ENCODE results near the gene TMEM126B. TPM values are rescaled to one million over a fixed set of nuclear protein-coding genes. Genes with fewer than 3 reads are reported as not detected.
"Not testable (repeated sequence)": the region's sequence is repeated elsewhere in the genome, so short reads cannot be mapped to it uniquely, and the experiment has no call there.

Gene TMEM126B
- total RNA-seq, 1 donor from 2014 or later = 49.6 TPM

- H3K27ac ChIP-seq = no peak overlapping the region
Measured at GRCh38 chr11:85652786-85653447, 24.5 kb downstream of the TMEM126B start.

GRCh38 chr11:85654343-85654742, 25.9 kb downstream of the TMEM126B start:
- H3K27me3 ChIP-seq (ENCODE audit: low read depth); H3K4me3 ChIP-seq; ATAC-seq; H3K9me3 ChIP-seq; H3K27ac ChIP-seq; DNase-seq; intact Hi-C loops (cut with DNase I): not testable (repeated sequence)
- peaks cover 69% of the 10 kb centered on the region for H3K36me3 ChIP-seq
- H3K4me1 ChIP-seq = peaks cover 20% of the 10 kb centered on the region

More at GRCh38 chr11:85652786-85653447, 24.5 kb downstream of the TMEM126B start:
- DNase-seq (no peak), ATAC-seq (no peak)
- TF ChIP-seq CTCF (IDR thresholded peaks at IDR 0.05) = no peak
- Histone ChIP-seq H3K27me3 (ENCODE audit: low read depth) (no peaks in the 10 kb centered on the region), H3K4me1 (peaks cover 23% of the 10 kb centered on the region), H3K36me3 (peaks cover 61% of the 10 kb centered on the region), H3K9me3 (no peaks in the 10 kb centered on the region), H3K4me3 (no peak overlapping the region)
- intact Hi-C loops (cut with DNase I) = no loop called here

GRCh38 chr11:85656777-85657176, 28.4 kb downstream of the TMEM126B start:
- no peak overlapping the region for H3K27ac ChIP-seq
- DNase-seq = no peak
- H3K27me3 ChIP-seq (ENCODE audit: low read depth) = no peaks in the 10 kb centered on the region
- TF ChIP-seq CTCF (IDR thresholded peaks at IDR 0.05) = no peak
- H3K4me3 ChIP-seq = no peak overlapping the region
- intact Hi-C loops (cut with DNase I) = no loop called here
- peaks cover 83% of the 10 kb centered on the region for H3K36me3 ChIP-seq
- no peak for ATAC-seq
- H3K9me3 ChIP-seq = no peaks in the 10 kb centered on the region
- peaks cover 38% of the 10 kb centered on the region for H3K4me1 ChIP-seq

GRCh38 chr11:85658180-85658579, 29.8 kb downstream of the TMEM126B start:
- intact Hi-C loops (cut with DNase I) = no loop called here
- H3K27ac ChIP-seq = no peak overlapping the region
- peaks cover 92% of the 10 kb centered on the region for H3K36me3 ChIP-seq
- no peak for DNase-seq
- TF ChIP-seq CTCF (IDR thresholded peaks at IDR 0.05) = no peak
- H3K27me3 ChIP-seq (ENCODE audit: low read depth) = no peaks in the 10 kb centered on the region
- no peak overlapping the region for H3K4me3 ChIP-seq
- peaks cover 52% of the 10 kb centered on the region for H3K4me1 ChIP-seq
- no peak for ATAC-seq
- H3K9me3 ChIP-seq = no peaks in the 10 kb centered on the region

GRCh38 chr11:85661972-85662664, 33.7 kb downstream of the TMEM126B start:
- peaks cover 52% of the 10 kb centered on the region for H3K36me3 ChIP-seq
- no peaks in the 10 kb centered on the region for H3K9me3 ChIP-seq
- DNase-seq = no peak
- H3K27ac ChIP-seq = no peak overlapping the region
- ATAC-seq = no peak
- H3K4me3 ChIP-seq = peak overlapping the region; percentile 93
- intact Hi-C loops (cut with DNase I) = no loop called here
- no peak for TF ChIP-seq CTCF (IDR thresholded peaks at IDR 0.05)
- H3K4me1 ChIP-seq = peaks cover 58% of the 10 kb centered on the region
- no peaks in the 10 kb centered on the region for H3K27me3 ChIP-seq (ENCODE audit: low read depth)
